ENCODE results near the gene CDK19. TPM values are rescaled to one million over a fixed set of nuclear protein-coding genes. Genes with fewer than 3 reads are reported as not detected.

Gene CDK19
- total RNA-seq, 2 experiments from 2014 or later = 21.6 to 26.2 TPM

- Mint-ChIP-seq H3K4me3 (no peak overlapping the region), H3K27ac (no peak overlapping the region), H3K36me3 (ENCODE audit: low read depth) (peaks cover 3% of the 10 kb centered on the region), H3K4me1 (ENCODE audit: low read depth) (peaks cover 34% of the 10 kb centered on the region), H3K27me3 (ENCODE audit: low read depth) (no peaks in the 10 kb centered on the region), H3K9me3 (ENCODE audit: insufficient read depth) (peaks cover 7% of the 10 kb centered on the region)
- no peak for ATAC-seq
- ChIA-PET POLR2A (no interaction called here), CTCF (no interaction called here)
- DNase-seq = no peak
Measured at GRCh38 chr6:110564703-110565421, 250.4 kb downstream of the CDK19 start.

DNA sequence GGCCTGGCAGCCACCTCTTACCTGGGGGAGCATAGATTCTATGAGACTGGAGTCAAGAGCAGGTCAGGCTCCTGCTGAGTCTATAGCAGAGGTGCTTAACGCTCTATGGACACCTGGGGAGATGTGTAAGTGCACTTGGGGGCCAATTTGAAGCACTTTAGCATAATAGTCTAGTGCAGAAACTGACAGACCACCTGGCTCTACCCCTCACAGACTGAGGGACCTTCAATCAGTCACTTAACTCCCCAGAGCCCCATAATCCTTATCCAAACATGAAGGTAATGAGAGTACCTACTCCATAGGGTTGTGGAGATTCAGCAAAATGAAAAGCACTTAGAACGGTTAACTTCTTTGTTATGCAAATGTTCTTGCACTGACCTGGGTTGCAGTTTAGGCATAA lies 251.6 kb downstream of the CDK19 start:
- POLR2A ChIA-PET = no interaction called here
- CTCF ChIA-PET = no interaction called here
- Mint-ChIP-seq H3K27ac (no peak overlapping the region), H3K36me3 (ENCODE audit: low read depth) (peaks cover 5% of the 10 kb centered on the region), H3K9me3 (ENCODE audit: insufficient read depth) (peaks cover 7% of the 10 kb centered on the region), H3K4me1 (ENCODE audit: low read depth) (peaks cover 41% of the 10 kb centered on the region), H3K27me3 (ENCODE audit: low read depth) (no peaks in the 10 kb centered on the region), H3K4me3 (no peak overlapping the region)
- ATAC-seq (no peak), DNase-seq (no peak)

DNA sequence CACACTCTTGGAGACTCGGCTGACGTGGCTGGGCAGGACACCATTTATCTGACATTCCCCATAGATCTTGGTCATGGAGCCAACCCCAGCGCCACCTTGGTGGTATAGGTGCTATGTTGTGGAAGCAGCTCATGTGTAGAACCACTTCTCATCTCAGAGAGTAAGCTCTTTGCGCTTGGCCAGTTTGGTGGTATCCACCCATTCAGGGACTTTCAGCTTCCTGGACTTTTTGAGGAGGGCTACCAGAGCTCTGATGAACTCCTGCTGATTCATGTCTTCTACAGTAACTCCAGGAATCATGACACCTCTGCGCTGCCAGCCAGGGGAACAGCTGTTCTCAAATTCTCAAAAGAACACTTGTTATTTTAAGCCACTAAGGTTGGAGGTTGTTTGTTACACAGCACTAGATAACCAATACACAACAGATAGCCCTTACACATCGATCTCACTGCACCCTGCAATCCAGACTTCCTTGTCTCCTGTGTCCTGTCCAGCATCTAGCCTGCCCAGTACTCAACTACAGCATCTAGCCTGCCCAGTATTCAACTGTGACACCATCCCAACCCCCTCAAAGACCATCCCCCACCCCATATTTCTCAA lies 252.9 kb downstream of the CDK19 start:
- Mint-ChIP-seq H3K4me1 (ENCODE audit: low read depth) (peaks cover 35% of the 10 kb centered on the region), H3K36me3 (ENCODE audit: low read depth) (peaks cover 5% of the 10 kb centered on the region), H3K27me3 (ENCODE audit: low read depth) (no peaks in the 10 kb centered on the region), H3K9me3 (ENCODE audit: insufficient read depth) (peaks cover 11% of the 10 kb centered on the region), H3K4me3 (no peak overlapping the region), H3K27ac (peak overlapping the region; percentile 9)
- no peak for DNase-seq
- ChIA-PET CTCF (interaction anchor here (1.1 to 1.4 kb wide), 2 partner anchors 86 to 120 kb away, joined by 3 read pairs; no protein-coding TSS in a partner anchor), POLR2A (no interaction called here)
- ATAC-seq = no peak

GRCh38 chr6:110561696-110562095 lies 253.6 kb downstream of the CDK19 start:
- Mint-ChIP-seq H3K27ac (peak overlapping the region; percentile 62), H3K4me1 (ENCODE audit: low read depth) (peaks cover 35% of the 10 kb centered on the region), H3K9me3 (ENCODE audit: insufficient read depth) (peaks cover 11% of the 10 kb centered on the region), H3K36me3 (ENCODE audit: low read depth) (peaks cover 5% of the 10 kb centered on the region), H3K4me3 (no peak overlapping the region), H3K27me3 (ENCODE audit: low read depth) (no peaks in the 10 kb centered on the region)
- ChIA-PET POLR2A (no interaction called here), CTCF (interaction anchor here (1.1 to 2.0 kb wide), 5 partner anchors 10 to 121 kb away, joined by 3 to 8 read pairs (median 3); no protein-coding TSS in a partner anchor)
- no peak for ATAC-seq
- peak; percentile 26 for DNase-seq

- ATAC-seq (peak; percentile 9), DNase-seq (no peak)
- H3K27ac Mint-ChIP-seq = peak overlapping the region; percentile 85
- peaks cover 11% of the 10 kb centered on the region for H3K9me3 Mint-ChIP-seq (ENCODE audit: insufficient read depth)
- ChIA-PET CTCF (interaction anchor here (1.0 to 2.0 kb wide), 8 partner anchors 9 to 439 kb away, joined by 3 to 8 read pairs (median 4); partner anchors contain the start of gene GTF3C6), POLR2A (interaction anchor here (0.8 to 1.4 kb wide), 3 partner anchors 26 to 421 kb away, joined by 3 to 4 read pairs (median 4); partner anchors contain the start of gene CDK19)
- H3K36me3 Mint-ChIP-seq (ENCODE audit: low read depth) = peaks cover 5% of the 10 kb centered on the region
- no peak overlapping the region for H3K4me3 Mint-ChIP-seq
- H3K4me1 Mint-ChIP-seq (ENCODE audit: low read depth) = peaks cover 33% of the 10 kb centered on the region
- no peaks in the 10 kb centered on the region for H3K27me3 Mint-ChIP-seq (ENCODE audit: low read depth)
Measured at GRCh38 chr6:110561008-110561396, 254.3 kb downstream of the CDK19 start.

- Mint-ChIP-seq H3K9me3 (ENCODE audit: insufficient read depth) (peaks cover 11% of the 10 kb centered on the region), H3K4me1 (ENCODE audit: low read depth) (peaks cover 33% of the 10 kb centered on the region), H3K4me3 (peak overlapping the region; percentile 3), H3K36me3 (ENCODE audit: low read depth) (peaks cover 5% of the 10 kb centered on the region), H3K27me3 (ENCODE audit: low read depth) (no peaks in the 10 kb centered on the region), H3K27ac (peak overlapping the region; percentile 85)
- ATAC-seq (peak; percentile 84), DNase-seq (peak; percentile 48)
- CTCF ChIA-PET = interaction anchor here (0.6 to 2.0 kb wide), 9 partner anchors 9 to 439 kb away, joined by 3 to 8 read pairs (median 3); partner anchors contain the start of gene GTF3C6
- POLR2A ChIA-PET = interaction anchor here (0.8 to 1.4 kb wide), 3 partner anchors 26 to 422 kb away, joined by 3 to 4 read pairs (median 4); partner anchors contain the start of gene CDK19
Measured at GRCh38 chr6:110560239-110561007, 254.8 kb downstream of the CDK19 start.

Other genes starting within 250 kb of the CDK19 start
- gene AMD1, start 59.3 kb upstream of the CDK19 start, total RNA-seq = 10 to 100 TPM; 75.5 to 77.7 TPM
- 10 to 100 TPM; 93.9 to 99.8 TPM for gene GTF3C6, start 143.2 kb upstream of the CDK19 start, total RNA-seq
- gene RPF2, start 166.6 kb upstream of the CDK19 start, total RNA-seq = 10 to 100 TPM; 28.2 to 30.2 TPM

Measured in activated CD8-positive, alpha-beta T cell treated with anti-CD3 and anti-CD28 coated beads, Interleukin-2, amount 10 ng/mL, durations not matched to agents 7 days and 5 days (primary cell).